SK-N-SH (cell line): Measurements from ENCODE around the gene DPYSL5. TPM values are rescaled to one million over a fixed set of nuclear protein-coding genes. Genes with fewer than 3 reads are reported as not detected.

ENCODE experiments used
- CTCF ChIA-PET: fragments of 300-600, 350-600 bp; formaldehyde crosslinking; extraction: SDS; loops from one replicate; lab custom pipeline; 2021; lab: Yijun Ruan, JAX
- POLR2A ChIA-PET: fragments of 350-600 bp; sonication (Branson Sonifier 250); formaldehyde crosslinking; extraction: SDS; loops from one replicate; lab custom pipeline; 2020; ENCODE audit warnings: antibody characterized with exemption, inconsistent platforms; lab: Yijun Ruan, JAX
- DNase-seq: peaks from one replicate; pipeline ENCODE4 v3.0.0; 2012
- H2AFZ ChIP-seq: fragments of 200-600 bp; sonication (generic); 2 replicates; pipeline ENCODE4 v1.8.1; 2016; ENCODE audit warnings: antibody characterized with exemption, mild to moderate bottlenecking, low read depth
- H3F3A ChIP-seq: fragments of 200-600 bp; sonication (generic); replicated peaks from 2 replicates; pipeline ENCODE3; 2016; ENCODE audit warnings: antibody characterized with exemption, mild to moderate bottlenecking; ENCODE audit not compliant: insufficient read depth
- H3K27ac ChIP-seq, 2 experiments: fragments of 200-500 bp in 1 of 2; fragments of 200-600 bp in 1 of 2; sonication (Bioruptor generic) in 1 of 2; sonication (generic), shearing (Covaris generic) in 1 of 2; 2 replicates each; pipeline versions ENCODE4 v1.5.1 to v1.6.1; 2014 to 2016; ENCODE audit warnings: low read depth in 2 of 2, inconsistent platforms in 1 of 2, low read length in 1 of 2, mild to moderate bottlenecking in 1 of 2, mixed read lengths in 1 of 2
- H3K27me3 ChIP-seq: fragments of 200-600 bp; sonication (generic), shearing (Covaris generic); 2 replicates; pipeline ENCODE4 v1.6.1; 2016; ENCODE audit warnings: mixed run types; ENCODE audit not compliant: insufficient read depth
- H3K36me3 ChIP-seq, 2 experiments: fragments of 200-500 bp in 1 of 2; fragments of 200-600 bp in 1 of 2; sonication (Bioruptor generic) in 1 of 2; sonication (generic) in 1 of 2; replicated peaks in 1 of 2; 2 replicates each; pipeline versions ENCODE3 to v1.5.1; 2014 to 2016; ENCODE audit warnings: low read length in 1 of 2, mild to moderate bottlenecking in 1 of 2; ENCODE audit not compliant: insufficient read depth in 2 of 2, control insufficient read depth in 1 of 2
- H3K4me1 ChIP-seq, 2 experiments: fragments of 200-500 bp in 1 of 2; fragments of 200-600 bp in 1 of 2; sonication (Bioruptor generic) in 1 of 2; sonication (generic), shearing (Covaris generic) in 1 of 2; 2 replicates each; pipeline versions ENCODE4 v1.5.1 to v1.6.1; 2014 to 2016; ENCODE audit warnings: low read depth in 1 of 2, low read length in 1 of 2, mixed run types in 1 of 2; ENCODE audit not compliant: insufficient read depth in 2 of 2, control insufficient read depth in 1 of 2
- H3K4me2 ChIP-seq: fragments of 200-600 bp; sonication (generic), shearing (Covaris generic); 2 replicates; pipeline ENCODE4 v1.6.1; 2017; ENCODE audit warnings: mixed run types
- H3K4me3 ChIP-seq, 2 experiments: fragments of 200-500 bp in 1 of 2; fragments of 200-600 bp in 1 of 2; sonication (Bioruptor generic) in 1 of 2; sonication (generic), shearing (Covaris generic) in 1 of 2; 2 replicates each; pipeline versions ENCODE4 v1.5.1 to v1.8.1; 2014 to 2016; ENCODE audit warnings: low read depth in 2 of 2, inconsistent platforms in 1 of 2, low read length in 1 of 2, mild to moderate bottlenecking in 1 of 2, mixed read lengths in 1 of 2, moderate library complexity in 1 of 2
- H3K79me2 ChIP-seq: fragments of 200-600 bp; sonication (generic); 2 replicates; pipeline ENCODE4 v1.8.1; 2017; ENCODE audit warnings: mild to moderate bottlenecking; ENCODE audit not compliant: insufficient read depth
- H3K9ac ChIP-seq: fragments of 200-600 bp; sonication (generic); 2 replicates; pipeline ENCODE4 v1.6.1; 2017; ENCODE audit warnings: mixed run types
- H3K9me2 ChIP-seq: fragments of 200-600 bp; sonication (generic); 2 replicates; pipeline ENCODE4 v1.6.1; 2017; ENCODE audit warnings: mixed run types
- H3K9me3 ChIP-seq: fragments of 200-600 bp; sonication (generic); 2 replicates; pipeline ENCODE4 v1.6.1; 2017; ENCODE audit warnings: mixed run types, mild to moderate bottlenecking, moderate library complexity
- H4K20me1 ChIP-seq: fragments of 200-600 bp; sonication (generic); 2 replicates; pipeline ENCODE4 v1.6.1; 2017; ENCODE audit warnings: mild to moderate bottlenecking, mixed run types; ENCODE audit not compliant: insufficient read depth
- ELF1 ChIP-seq: IDR thresholded peaks from 2 replicates; pipeline ENCODE4 v1.4.0; 2012
- EP300 ChIP-seq, 2 experiments: IDR thresholded peaks; 2 replicates each; pipeline versions ENCODE4 v1.4.0 to v1.6.1; 2012; ENCODE audit warnings: borderline replicate concordance in 1 of 2, low read depth in 1 of 2, low read length in 1 of 2
- FOXJ3 ChIP-seq: sonication (generic); formaldehyde crosslinking; IDR thresholded peaks from 2 replicates; pipeline ENCODE4 v1.5.1; 2020; ENCODE audit warnings: mild to moderate bottlenecking, missing genetic modification reagents
- FOXM1 ChIP-seq: IDR thresholded peaks from 2 replicates; pipeline ENCODE4 v1.4.0; 2012; ENCODE audit warnings: low read depth, mild to moderate bottlenecking
- IRF3 ChIP-seq: fragments of 150-350 bp; IDR thresholded peaks from 2 replicates; pipeline ENCODE4 v1.6.1; 2016; ENCODE audit warnings: mild to moderate bottlenecking, low read depth, low read length
- JUND ChIP-seq: IDR thresholded peaks from 2 replicates; pipeline ENCODE4 v1.4.0; 2012
- NFIC ChIP-seq: IDR thresholded peaks from 2 replicates; pipeline ENCODE4 v1.4.0; 2012; ENCODE audit warnings: borderline replicate concordance
- POLR2AphosphoS5 ChIP-seq: IDR thresholded peaks from 2 replicates; pipeline ENCODE4 v1.6.1; 2012; ENCODE audit warnings: low read depth, low read length
- REST ChIP-seq: IDR thresholded peaks from 2 replicates; pipeline ENCODE4 v1.6.1; 2012; ENCODE audit warnings: mild to moderate bottlenecking, low read depth, low read length, moderate library complexity
- SIN3A ChIP-seq: IDR thresholded peaks from 2 replicates; pipeline ENCODE4 v1.6.1; 2012; ENCODE audit warnings: low read depth, mild to moderate bottlenecking, low read length, moderate library complexity, borderline replicate concordance
- SMC3 ChIP-seq: IDR thresholded peaks from 2 replicates; pipeline ENCODE4 v1.6.1; 2012; ENCODE audit warnings: low read depth, low read length, improper control_type of control experiment
- TAF1 ChIP-seq: IDR thresholded peaks from 2 replicates; pipeline ENCODE4 v1.6.1; 2012; ENCODE audit warnings: low read depth, mild to moderate bottlenecking, low read length, moderate library complexity, borderline replicate concordance
- TCF12 ChIP-seq: IDR thresholded peaks from 2 replicates; pipeline ENCODE4 v1.4.0; 2012
- USF1 ChIP-seq: IDR thresholded peaks from 2 replicates; pipeline ENCODE4 v1.4.0; 2012; ENCODE audit warnings: low read depth, borderline replicate concordance
- USF2 ChIP-seq: fragments of 150-350 bp; IDR thresholded peaks from 2 replicates; pipeline ENCODE4 v1.6.1; 2017; ENCODE audit warnings: antibody characterized with exemption, low read length, low read depth, borderline replicate concordance
- WGBS: methylation state at CpG from one replicate; pipeline ENCODE4 v1.1.6; 2017; ENCODE audit warnings: low lambda C conversion rate; 5-methylcytosine and 5-hydroxymethylcytosine counted together
- polyA plus RNA-seq, 3 experiments: library from polyadenylated mRNA; depleted of rRNA; stranded (reverse); fragments of >200 nt; gene quantifications; 2 replicates each; pipeline ENCODE4 v1.2.3, GENCODE V29; 2012

Gene DPYSL5
- polyA plus RNA-seq, 1 of the 3 experiments (the other 2 are of a cell fraction), result 0.79 TPM

- TF ChIP-seq SMC3, result no peak
- TF ChIP-seq TAF1, result no peak
- TF ChIP-seq JUND, result no peak
- TF ChIP-seq USF2, result no peak
- TF ChIP-seq POLR2AphosphoS5, result no peak
- TF ChIP-seq ELF1, result no peak
- TF ChIP-seq IRF3, result no peak
- no peak for TF ChIP-seq FOXJ3 (CRISPR knock-in tag)
- TF ChIP-seq NFIC, result no peak
- TF ChIP-seq EP300 (IDR thresholded peaks at IDR 0.05; ENCODE audit: borderline replicate concordance in 1 of 2, low read depth in 1 of 2, low read length in 1 of 2), result no peak
- no peak for TF ChIP-seq SIN3A
- no peak for TF ChIP-seq USF1
- TF ChIP-seq REST, result no peak
- no peak for TF ChIP-seq FOXM1
- TF ChIP-seq TCF12, result no peak
- TF ChIP-seq, all 33 proteins: peak for 0
- no peaks in the 10 kb centered on the region for H3K79me2 ChIP-seq
- H2AFZ ChIP-seq, result no peak overlapping the region
- peaks cover 4% of the 10 kb centered on the region for H3F3A ChIP-seq
- no peaks in the 10 kb centered on the region for H3K9me2 ChIP-seq
- POLR2A ChIA-PET, result interaction anchor here (1.1 kb wide), 1 partner anchor 10 kb away, joined by 3 read pairs; no protein-coding TSS in a partner anchor
- no peaks in the 10 kb centered on the region for H3K9me3 ChIP-seq
- peaks cover 0 to 30% of the 10 kb centered on the region in 2 experiments; a peak in 2 of 4 replicates for H3K4me1 ChIP-seq
- no peaks in the 10 kb centered on the region for H3K27me3 ChIP-seq
- H3K9ac ChIP-seq, result no peak overlapping the region
- no peak for DNase-seq
- CTCF ChIA-PET, result interaction anchor here (0.9 to 25.8 kb wide), 12 partner anchors 8 to 215 kb away, joined by 3 to 257 read pairs (median 5); no protein-coding TSS in a partner anchor
- no peaks in the 10 kb centered on the region; the same call in 1 of the 2 replicates for H4K20me1 ChIP-seq
- 73% methylated on average over 4 of the region's 5 CpGs for WGBS
- H3K4me2 ChIP-seq, result no peak overlapping the region
- H3K36me3 ChIP-seq, result no peaks in the 10 kb centered on the region
- H3K27ac ChIP-seq, result no peak overlapping the region
- H3K4me3 ChIP-seq, result no peak overlapping the region
Measured at GRCh38 chr2:26976237-26976636, 128.3 kb downstream of the DPYSL5 start.
